SK-N-MC (cell line): Measurements from ENCODE around the gene ATP6V1G2.
"Not testable (repeated sequence)": the region's sequence is repeated elsewhere in the genome, so short reads cannot be mapped to it uniquely, and the experiment has no call there.

ENCODE experiments used
- EZH2 ChIP-seq: fragments of 200-600 bp; sonication (generic); IDR thresholded peaks from one replicate; pipeline ENCODE4 v1.6.1; 2017; ENCODE audit warnings: antibody characterized with exemption
- FOXP2 ChIP-seq: optimal IDR thresholded peaks from 2 replicates; pipeline ENCODE3; 2011; ENCODE audit warnings: mild to moderate bottlenecking, moderate library complexity; ENCODE audit not compliant: insufficient read depth; ENCODE audit errors: extremely low read length, control extremely low read depth
- POLR2AphosphoS5 ChIP-seq: IDR thresholded peaks from 2 replicates; pipeline ENCODE4 v1.6.1; 2012; ENCODE audit warnings: mild to moderate bottlenecking, low read depth, low read length, borderline replicate concordance

DNA sequence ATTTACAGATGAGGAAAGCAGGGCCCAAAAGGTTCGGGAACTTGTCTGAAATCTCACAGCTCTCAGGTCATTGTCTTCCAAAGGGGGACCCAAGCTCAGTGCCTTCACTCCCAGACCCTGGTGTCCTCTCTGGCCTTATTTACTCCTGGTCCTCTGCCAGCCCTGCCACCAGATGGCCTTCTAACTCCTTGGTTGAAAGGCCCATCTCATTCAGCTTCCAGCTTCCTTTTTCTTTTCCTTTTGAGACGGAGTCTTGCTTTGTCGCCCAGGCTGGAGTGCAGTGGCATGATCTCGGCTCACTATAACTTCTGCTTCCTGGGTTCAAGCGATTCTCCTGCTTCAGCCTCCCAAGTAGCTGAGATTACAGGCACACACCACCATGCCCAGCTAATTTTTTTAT lies 5.0 kb upstream of the ATP6V1G2 start:
- TF ChIP-seq POLR2AphosphoS5, EZH2, FOXP2: not testable (repeated sequence)
